NCI-H128 (cell line): ENCODE data around the gene CD2.

Source experiments
- DNase-seq: peaks from one replicate; lab custom pipeline; 2025; ENCODE audit not compliant: unreplicated experiment; lab: John Stamatoyannopoulos, UW

CD2 gene

GRCh38 chr1:116754198-116754977 lies at the start of gene CD2:
Gene CD2, plus strand, starts transcription at chr1:116754430. Its CDS starts 63 bp downstream, at chr1:116754493.
- DNase-seq = no peak

- no peak for DNase-seq
Observed at GRCh38 chr1:116706123-116706522, 48.1 kb upstream of the CD2 start.

GRCh38 chr1:116706841-116707240 lies 47.4 kb upstream of the CD2 start:
- no peak for DNase-seq

GRCh38 chr1:116708255-116708900 lies 45.9 kb upstream of the CD2 start:
- DNase-seq = no peak

- DNase-seq = no peak
Observed at GRCh38 chr1:116709666-116710167, 44.5 kb upstream of the CD2 start.

- DNase-seq = no peak
Observed at GRCh38 chr1:116710420-116711262, 43.6 kb upstream of the CD2 start.

- no peak for DNase-seq
Observed at GRCh38 chr1:116711263-116711840, 42.9 kb upstream of the CD2 start.

GRCh38 chr1:116712510-116712909 lies 41.7 kb upstream of the CD2 start:
- DNase-seq = no peak

- DNase-seq = no peak
Observed at GRCh38 chr1:116713474-116713873, 40.8 kb upstream of the CD2 start.

GRCh38 chr1:116716391-116716790 lies 37.8 kb upstream of the CD2 start:
- DNase-seq = no peak

- no peak for DNase-seq
Observed at GRCh38 chr1:116717318-116717717, 36.9 kb upstream of the CD2 start.

GRCh38 chr1:116720364-116721038 lies 33.7 kb upstream of the CD2 start:
- DNase-seq = no peak

GRCh38 chr1:116721039-116721405 lies 33.2 kb upstream of the CD2 start:
- no peak for DNase-seq

GRCh38 chr1:116721451-116722007 lies 32.7 kb upstream of the CD2 start:
- no peak for DNase-seq

- no peak for DNase-seq
Observed at GRCh38 chr1:116722016-116722838, 32.0 kb upstream of the CD2 start.

- peak; percentile 35 for DNase-seq
Observed at GRCh38 chr1:116724765-116725375, 29.4 kb upstream of the CD2 start.

- no peak for DNase-seq
Observed at GRCh38 chr1:116725798-116726197, 28.4 kb upstream of the CD2 start.

- DNase-seq = no peak
Observed at GRCh38 chr1:116726872-116727820, 27.1 kb upstream of the CD2 start.
